Neutrophil (primary cell): ENCODE measurements around the gene NCKIPSD.

Experiments used
- H3K27ac ChIP-seq: fragments of 200-600 bp; sonication (generic); 2 replicates; pipeline ENCODE4 v1.5.1; 2016; ENCODE audit warnings: mild to moderate bottlenecking, moderate library complexity
- H3K27me3 ChIP-seq: fragments of 200-600 bp; sonication (generic); 2 replicates; pipeline ENCODE4 v1.6.0; 2016; ENCODE audit warnings: mild to moderate bottlenecking
- H3K36me3 ChIP-seq: fragments of 200-600 bp; sonication (generic); 2 replicates; pipeline ENCODE4 v1.5.1; 2017
- H3K4me1 ChIP-seq, 2 experiments: fragments of 200-600 bp in 1 of 2; sonication (generic) in 1 of 2; 1 replicate in 1 of 2; 2 replicates in 1 of 2; pipeline versions ENCODE4 v1.5.1 to v1.6.1; 2013 to 2016; ENCODE audit warnings: low read depth in 1 of 2, low read length in 1 of 2, mild to moderate bottlenecking in 1 of 2, moderate library complexity in 1 of 2; ENCODE audit not compliant: control insufficient read depth in 1 of 2, insufficient read depth in 1 of 2
- H3K4me3 ChIP-seq, 2 experiments: fragments of 200-600 bp in 1 of 2; sonication (generic) in 1 of 2; 1 replicate in 1 of 2; 2 replicates in 1 of 2; pipeline ENCODE4 v1.5.1; 2013 to 2016; ENCODE audit warnings: low read depth in 1 of 2, low read length in 1 of 2, mild to moderate bottlenecking in 1 of 2, moderate library complexity in 1 of 2
- H3K9me3 ChIP-seq: fragments of 200-600 bp; sonication (generic); 2 replicates; pipeline ENCODE4 v1.5.1; 2016
- CTCF ChIP-seq: fragments of 200-600 bp; sonication (generic); IDR thresholded peaks from 2 replicates; pipeline ENCODE4 v1.5.1; 2016; ENCODE audit warnings: antibody characterized with exemption

The NCKIPSD gene

GRCh38 chr3:48708481-48708889 is 22.8 kb upstream of the NCKIPSD start:
- no peak for TF ChIP-seq CTCF
- Histone ChIP-seq H3K36me3 (peaks cover 55% of the 10 kb centered on the region), H3K9me3 (no peaks in the 10 kb centered on the region), H3K27ac (no peak overlapping the region), H3K4me1 (no peaks in the 10 kb centered on the region), H3K4me3 (no peak overlapping the region), H3K27me3 (no peaks in the 10 kb centered on the region)

GRCh38 chr3:48707157-48707556 is 21.4 kb upstream of the NCKIPSD start:
- Histone ChIP-seq H3K4me1 (no peaks in the 10 kb centered on the region), H3K27ac (no peak overlapping the region)
- no peak for TF ChIP-seq CTCF

DNA sequence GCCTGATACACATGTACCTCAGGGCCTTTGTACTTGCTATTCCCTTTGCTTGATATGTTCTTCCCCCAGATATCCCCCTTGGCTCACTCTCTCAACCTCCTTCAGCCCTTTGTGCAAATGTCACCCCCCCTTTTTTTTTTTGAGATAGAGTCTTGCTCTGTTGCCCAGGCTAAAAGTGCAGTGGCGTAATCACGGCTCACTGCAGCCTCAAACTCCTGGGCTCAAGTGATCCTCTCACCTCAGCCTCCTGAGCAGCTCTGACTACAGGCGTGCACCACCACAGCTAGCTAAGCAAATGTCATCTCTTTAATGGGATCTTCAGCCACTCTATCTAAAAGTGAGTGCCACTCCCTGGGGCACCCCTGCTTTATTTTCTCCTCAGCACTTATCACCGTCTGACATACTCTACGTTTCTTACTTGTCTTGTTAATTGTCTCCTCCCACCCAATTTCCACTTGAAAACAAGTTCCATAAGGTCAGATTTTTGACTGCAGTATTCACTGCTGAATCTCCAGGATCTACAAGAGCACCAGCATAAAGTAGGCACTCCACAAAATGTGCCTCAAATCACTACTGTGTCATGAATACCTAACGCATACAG is 16.7 kb upstream of the NCKIPSD start:
- peaks cover 39% of the 10 kb centered on the region for H3K36me3 ChIP-seq
- H3K4me3 ChIP-seq, result no peak overlapping the region
- H3K27ac ChIP-seq, result no peak overlapping the region
- TF ChIP-seq CTCF, result no peak
- no peaks in the 10 kb centered on the region for H3K27me3 ChIP-seq
- no peaks in the 10 kb centered on the region for H3K4me1 ChIP-seq
- H3K9me3 ChIP-seq, result no peaks in the 10 kb centered on the region

More at GRCh38 chr3:48707157-48707556, 21.4 kb upstream of the NCKIPSD start:
- no peak overlapping the region for H3K4me3 ChIP-seq
- H3K36me3 ChIP-seq, result peaks cover 44% of the 10 kb centered on the region
- H3K27me3 ChIP-seq, result no peaks in the 10 kb centered on the region
- no peaks in the 10 kb centered on the region for H3K9me3 ChIP-seq

GRCh38 chr3:48700731-48701405 is 15.2 kb upstream of the NCKIPSD start:
- Histone ChIP-seq H3K4me3 (no peak overlapping the region), H3K36me3 (peaks cover 37% of the 10 kb centered on the region), H3K9me3 (no peaks in the 10 kb centered on the region), H3K4me1 (no peaks in the 10 kb centered on the region), H3K27me3 (no peaks in the 10 kb centered on the region), H3K27ac (no peak overlapping the region)
- TF ChIP-seq CTCF, result no peak

GRCh38 chr3:48698891-48699290 is 13.2 kb upstream of the NCKIPSD start:
- H3K4me1 ChIP-seq, result no peaks in the 10 kb centered on the region
- no peak overlapping the region for H3K4me3 ChIP-seq
- H3K27me3 ChIP-seq, result no peaks in the 10 kb centered on the region
- no peaks in the 10 kb centered on the region for H3K9me3 ChIP-seq
- peaks cover 50% of the 10 kb centered on the region for H3K36me3 ChIP-seq
- H3K27ac ChIP-seq, result no peak overlapping the region
- no peak for TF ChIP-seq CTCF
